Cardiac septum (tissue), 1 donor: ENCODE data around the gene STARD9. TPM values are rescaled to one million over a fixed set of nuclear protein-coding genes. Genes with fewer than 3 reads are reported as not detected.
"Not testable (repeated sequence)": the region's sequence is repeated elsewhere in the genome, so short reads cannot be mapped to it uniquely, and the experiment has no call there.

ENCODE experiments used
- DNase-seq: peaks from one replicate; pipeline ENCODE4 v3.0.0-alpha.2; 2020; ENCODE audit warnings: low spot score
- intact Hi-C: fragments of 100-400 bp; cut with DNase I; formaldehyde crosslinking; loops from one replicate; pipeline ENCODE4 v1.14.0; 2022
- long read RNA-seq: library from polyadenylated mRNA; unstranded; transcript quantifications from one replicate; pipeline ENCODE4 v2.0.0, GENCODE V29; 2021
- total RNA-seq: library from RNA; stranded (reverse); fragmentation: NEBNext Ultra II Directional; extraction: Animal tissue kit (Norgen Biotek cat#: 25700); gene quantifications from one replicate; pipeline ENCODE4 v1.2.1, GENCODE V29; 2021
- donor health status: DM: no; HTN: no; CAD: no.

STARD9 gene
- 9.2 TPM for total RNA-seq
- long read RNA-seq, partial matches to known transcripts = 2 of 6 reads
- long read RNA-seq, other reads (novel, unspliced or antisense) = 4 of 6 reads

DNA sequence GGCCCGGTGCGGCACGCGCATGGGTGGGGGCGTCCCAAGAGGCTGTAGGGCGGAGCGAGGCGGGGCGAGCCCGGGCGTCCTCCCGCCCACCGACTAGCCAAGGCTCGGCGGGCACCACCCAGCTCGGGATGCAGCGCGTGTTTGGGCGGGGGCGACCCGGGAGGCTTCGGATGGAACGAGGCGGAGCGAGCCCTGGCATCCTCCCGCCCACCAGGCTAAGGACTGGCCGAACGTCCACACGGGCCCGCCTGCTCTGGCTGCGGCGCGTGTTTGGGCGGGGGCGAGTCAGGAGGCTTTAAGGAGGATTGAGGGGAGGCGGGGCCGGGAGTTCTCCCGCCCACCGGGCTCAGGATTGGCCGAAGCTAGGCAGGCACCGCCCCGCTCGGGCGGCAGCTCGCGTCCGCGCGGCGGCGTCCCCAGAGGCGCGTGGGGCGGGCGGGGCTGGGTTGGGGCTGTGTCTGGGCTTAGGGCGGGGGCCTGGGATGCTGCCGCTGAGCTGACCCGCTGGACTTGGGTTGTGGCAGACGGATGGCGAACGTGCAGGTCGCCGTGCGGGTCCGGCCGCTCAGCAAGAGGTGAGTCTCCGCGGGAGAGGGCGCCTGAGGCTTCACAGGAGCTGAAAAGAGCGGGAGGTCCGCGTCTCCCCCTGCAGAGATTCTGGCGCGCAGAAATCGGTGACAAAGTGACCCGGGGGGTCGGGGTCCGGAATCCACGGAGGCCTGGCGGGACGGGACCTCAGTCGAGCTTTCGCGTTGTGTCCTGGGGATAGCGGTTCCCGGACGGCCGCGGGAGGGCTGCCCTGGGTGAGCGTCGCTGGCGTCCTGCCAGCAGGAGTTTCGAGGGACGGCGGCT is at the start of gene STARD9:
STARD9 (plus strand) TSS at position 419 of the 852 bp plus-strand sequence; CDS start at position 529, 110 bp downstream.
- intact Hi-C loops = loop anchor here (2.0 to 5.0 kb wide), 2 partner anchors 27 to 77 kb away; partner anchors contain the start of genes HAUS2 and LRRC57
- peak; percentile 99 for DNase-seq

DNA sequence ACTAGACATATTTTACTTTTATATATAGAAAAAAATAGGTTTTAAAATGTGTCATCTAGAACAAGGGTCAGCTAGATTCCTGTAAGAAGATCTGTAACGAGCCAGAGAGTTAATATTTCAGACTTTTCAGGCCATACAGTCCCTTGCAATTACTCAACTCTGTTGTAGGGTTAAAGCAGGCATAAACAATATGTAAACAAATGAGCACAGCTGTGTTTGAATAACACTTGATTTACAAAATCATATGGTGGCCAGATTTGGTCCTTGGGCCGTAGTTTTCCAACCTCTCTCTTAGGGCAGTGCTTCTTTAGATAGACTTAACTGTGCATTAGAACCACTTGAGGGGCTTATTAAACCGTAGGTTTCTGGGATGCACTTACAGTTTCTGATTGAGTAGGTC is 46.4 kb upstream of the STARD9 start:
- intact Hi-C loops = no loop called here
- DNase-seq = no peak

DNA sequence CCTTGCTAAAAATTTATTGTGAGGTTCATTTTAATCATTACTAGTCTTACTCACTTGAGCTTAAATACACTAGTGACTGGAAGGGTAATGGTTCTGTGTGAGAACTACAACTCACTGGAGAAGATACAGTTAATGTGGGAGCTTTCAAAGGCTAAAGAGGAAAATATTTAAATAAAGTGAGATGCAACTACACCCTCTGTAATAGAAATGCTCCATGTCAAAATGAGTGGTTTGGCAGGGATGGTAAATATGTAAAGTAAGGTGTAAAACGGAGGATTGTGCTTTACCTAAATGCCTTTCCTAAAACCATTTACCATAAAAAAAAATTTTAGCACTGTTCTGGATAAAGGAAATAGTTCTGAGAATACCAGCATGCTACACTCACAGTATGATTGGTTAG is 42.2 kb upstream of the STARD9 start:
- no peak for DNase-seq
- intact Hi-C loops = no loop called here

DNA sequence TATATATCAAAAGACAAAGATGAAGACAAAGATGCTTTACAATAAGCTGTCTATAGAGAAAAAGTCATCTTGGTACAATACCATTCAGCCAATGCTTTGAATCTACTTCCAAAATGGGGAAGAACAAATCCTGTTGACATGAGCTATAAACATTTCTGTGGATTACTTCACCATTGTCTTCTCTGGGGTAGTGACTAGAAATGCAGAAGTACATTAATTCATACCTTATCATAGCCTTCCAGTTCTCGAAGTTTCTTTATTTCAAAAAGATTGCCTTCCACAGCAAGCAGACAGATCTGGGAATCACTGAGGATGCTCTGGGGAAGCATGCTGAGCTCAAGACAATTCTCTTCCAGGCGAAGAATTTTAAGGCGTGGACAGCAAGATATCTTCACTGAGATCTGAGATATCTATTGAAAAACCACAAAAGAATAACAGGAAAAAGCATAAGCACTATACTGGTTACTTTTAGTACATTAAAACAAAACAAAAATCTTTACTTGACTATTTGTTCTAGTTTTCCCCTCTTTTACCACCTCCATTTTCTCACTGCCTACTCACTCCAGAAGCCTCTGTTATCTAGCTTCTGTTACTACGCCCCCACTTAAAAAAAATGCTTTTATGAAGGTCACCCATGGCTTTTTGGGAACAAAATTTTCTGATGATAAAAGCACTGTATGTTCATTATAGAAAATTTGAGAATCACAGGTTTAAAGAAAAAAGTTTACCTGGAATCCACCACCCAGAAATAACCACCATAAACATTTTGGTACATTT is 30.4 kb upstream of the STARD9 start:
- intact Hi-C loops = loop anchor here (5.0 kb wide), 2 partner anchors 33 to 107 kb away; no protein-coding TSS in a partner anchor
- DNase-seq = no peak

DNA sequence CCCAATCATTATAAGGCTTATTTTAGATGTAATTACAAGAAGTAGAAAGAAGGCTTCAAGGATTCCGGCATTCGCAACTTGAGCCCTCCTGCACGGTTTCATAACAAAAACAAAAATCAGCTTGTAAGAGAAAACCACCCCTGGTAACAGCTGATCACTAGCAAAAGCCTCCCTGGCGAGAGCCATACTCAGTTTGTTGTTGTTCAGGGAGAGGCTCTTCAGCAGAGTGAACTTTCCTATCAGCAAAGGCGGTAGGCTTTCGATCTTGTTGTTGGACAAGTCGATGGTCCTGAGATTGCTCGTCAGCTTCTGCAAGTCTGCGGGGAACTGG is 27.5 kb upstream of the STARD9 start:
- intact Hi-C loops = loop anchor here (2.0 to 5.0 kb wide), 3 partner anchors 27 to 104 kb away; partner anchors contain the start of gene STARD9
- DNase-seq = no peak

DNA sequence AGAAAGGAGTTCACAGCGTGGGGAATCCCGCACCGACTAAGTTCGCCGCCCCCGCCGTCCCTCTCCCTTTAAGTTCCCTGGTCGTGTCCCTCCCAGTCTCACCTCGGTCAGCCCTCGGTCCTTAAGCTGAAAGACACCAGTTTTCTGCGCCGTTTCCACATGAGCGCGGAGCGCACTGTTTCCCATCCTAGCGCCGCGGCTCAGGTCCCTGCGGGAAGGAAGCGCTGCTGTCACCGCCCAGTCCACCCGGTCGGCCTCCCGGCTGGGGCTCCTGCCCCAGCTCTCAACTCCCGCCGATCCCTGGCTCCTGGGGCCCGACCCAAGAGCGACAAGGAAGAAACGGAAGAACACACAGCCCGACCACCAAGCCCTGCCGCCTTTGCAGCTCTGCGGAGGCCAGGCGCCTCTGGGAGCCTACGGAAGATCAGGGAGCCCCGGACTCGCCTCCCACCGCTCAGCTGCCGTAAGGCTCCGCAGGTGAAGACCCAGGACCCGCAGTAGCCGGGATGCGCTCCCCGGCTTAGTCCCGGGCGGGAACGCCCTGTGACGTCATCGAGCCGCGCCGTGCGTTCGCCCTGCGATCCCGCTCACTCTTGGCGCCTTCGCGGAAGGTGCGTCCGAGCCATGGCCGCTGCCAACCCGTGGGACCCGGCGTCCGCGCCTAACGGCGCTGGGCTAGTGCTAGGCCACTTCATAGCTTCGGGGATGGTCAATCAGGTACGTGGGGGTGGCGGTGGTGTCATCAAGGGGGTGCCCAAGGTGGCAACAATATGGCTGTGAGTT is 27.0 kb upstream of the STARD9 start, which contains the start of the genes HAUS2 and LRRC57:
HAUS2 (plus strand) TSS at position 590 of the 783 bp plus-strand sequence; CDS start at position 625, 35 bp downstream.
LRRC57 (minus strand) TSS at position 545 of the 783 bp plus-strand sequence; CDS start at position 186, 359 bp downstream.
- intact Hi-C loops = loop anchor here (2.0 to 5.0 kb wide), 3 partner anchors 26 to 104 kb away; partner anchors contain the start of gene STARD9
- DNase-seq = peak; percentile 95

DNA sequence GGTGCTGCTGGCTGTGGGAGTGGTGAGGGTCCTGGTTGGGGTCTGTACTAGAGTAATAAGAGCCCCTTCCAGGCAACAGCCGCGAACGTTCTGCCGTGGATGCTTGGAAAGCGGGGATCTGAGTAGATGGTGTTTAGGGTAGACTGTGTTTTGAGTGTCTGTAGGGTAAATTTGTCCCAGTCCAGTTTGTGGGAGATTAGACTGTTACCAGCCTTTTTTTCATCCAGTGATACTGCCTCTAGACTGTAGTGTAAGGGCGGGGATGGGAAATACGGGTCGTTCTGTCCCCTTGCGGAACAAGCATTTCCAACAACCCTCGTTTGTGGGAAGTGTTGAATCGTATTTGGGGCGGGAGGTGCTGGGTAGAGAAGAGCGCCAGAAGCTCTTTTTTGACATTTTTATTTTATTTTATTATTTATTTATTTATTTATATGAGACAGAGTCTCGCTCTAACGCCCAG is 26.3 kb upstream of the STARD9 start:
- intact Hi-C loops = loop anchor here (2.0 to 5.0 kb wide), 3 partner anchors 26 to 103 kb away; partner anchors contain the start of gene STARD9
- DNase-seq = no peak

DNA sequence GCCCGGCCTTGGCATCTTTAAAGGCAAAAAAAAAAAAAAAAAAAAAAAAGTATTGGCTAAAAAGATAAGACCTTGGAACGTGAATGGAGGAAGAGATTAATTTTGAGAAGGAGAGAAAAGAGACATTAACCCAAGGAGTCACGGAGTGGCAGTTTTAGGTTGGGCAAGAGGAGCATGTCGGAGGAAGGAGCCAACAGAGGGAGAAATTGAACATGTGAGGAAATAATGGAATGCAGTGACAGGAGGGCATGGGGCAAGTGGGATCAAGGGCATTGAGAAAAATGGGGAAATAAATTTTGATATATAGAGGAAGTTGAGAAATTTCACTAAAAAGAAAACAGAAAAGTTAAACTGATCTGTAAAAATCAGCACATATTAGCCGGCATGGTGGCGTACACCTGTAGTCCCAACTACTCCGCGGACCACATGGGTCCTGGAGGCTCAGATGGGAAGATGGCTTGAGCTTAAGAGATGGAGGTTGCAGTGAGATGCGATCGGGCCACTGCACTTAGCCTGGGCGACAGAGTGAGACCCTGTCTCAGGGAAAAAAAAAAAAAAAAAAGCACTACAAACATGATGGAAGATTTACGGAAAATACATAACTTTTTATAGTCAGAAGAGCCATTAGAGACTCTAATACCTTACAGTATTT is 25.5 kb upstream of the STARD9 start:
- no peak for DNase-seq
- intact Hi-C loops = loop anchor here (2.0 to 5.0 kb wide), 3 partner anchors 25 to 102 kb away; partner anchors contain the start of gene STARD9

DNA sequence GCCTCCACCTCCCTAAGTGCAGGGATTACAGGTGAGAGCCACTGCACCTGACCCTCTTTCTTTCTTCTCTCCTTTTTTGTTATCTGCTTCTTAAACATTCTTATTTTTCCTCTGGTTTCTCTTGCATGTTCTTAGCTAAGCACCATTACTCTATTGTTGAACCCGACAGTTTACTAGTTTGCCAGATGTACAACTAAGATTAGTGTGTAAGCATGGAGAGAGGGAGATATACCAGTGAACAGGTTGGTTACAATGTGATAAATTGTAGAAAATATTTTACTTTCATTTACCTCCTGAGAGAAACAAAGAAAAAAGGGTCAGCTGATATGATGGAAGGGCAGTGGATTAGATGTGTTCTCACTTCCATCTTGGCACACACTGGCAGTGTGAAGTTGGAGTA is 21.9 kb upstream of the STARD9 start:
- intact Hi-C loops = no loop called here
- DNase-seq = no peak

DNA sequence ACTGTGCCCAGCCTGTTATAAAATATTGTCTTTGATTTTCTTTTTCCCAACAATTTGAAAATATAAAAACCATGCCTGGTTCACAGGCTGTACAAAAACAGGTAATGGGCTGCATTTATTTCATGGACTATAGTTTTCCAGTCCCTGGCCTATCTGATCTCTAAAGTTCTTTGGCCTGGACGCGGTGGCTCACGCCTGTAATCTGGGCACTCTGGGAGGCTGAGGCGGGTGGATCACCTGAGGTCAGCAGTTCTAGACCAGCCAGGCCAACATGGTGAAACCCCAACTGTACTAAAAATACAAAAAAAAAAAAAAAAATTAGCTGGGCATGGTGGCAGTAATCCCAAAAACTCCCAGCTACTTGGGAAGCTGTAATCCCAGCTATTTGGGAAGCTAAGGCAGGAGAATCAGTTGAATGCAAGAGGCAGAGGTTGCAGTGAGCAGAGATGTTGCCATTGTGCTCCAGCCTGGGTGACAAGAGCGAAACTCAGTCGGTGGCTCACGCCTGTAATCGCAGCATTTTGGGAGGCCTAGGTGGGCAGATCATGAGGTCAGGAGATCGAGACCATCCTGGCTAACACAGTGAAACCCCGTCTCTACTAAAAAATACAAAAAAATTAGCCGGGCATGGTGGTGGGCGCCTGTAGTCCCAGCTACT is 18.7 kb upstream of the STARD9 start:
- intact Hi-C loops, DNase-seq: not testable (repeated sequence)

DNA sequence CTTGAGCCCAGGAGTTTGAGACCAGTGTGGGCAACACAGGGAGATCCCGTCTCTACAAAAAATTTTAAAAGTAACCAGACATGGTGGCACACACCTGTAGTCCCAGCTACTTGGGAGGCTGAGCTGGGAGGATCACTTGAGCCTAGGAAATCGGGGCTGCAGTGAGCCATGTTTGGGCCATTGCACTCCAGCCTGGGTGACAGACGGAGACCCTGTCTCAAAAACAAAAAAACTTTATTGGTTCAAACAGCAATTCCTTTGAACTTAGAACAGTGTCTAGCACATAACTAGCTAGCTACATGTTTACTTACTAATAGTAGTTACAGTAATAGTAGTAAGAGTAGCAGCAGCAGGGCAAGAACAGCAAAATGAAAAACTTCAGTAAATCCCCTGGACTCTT is 16.7 kb upstream of the STARD9 start:
- no peak for DNase-seq
- intact Hi-C loops = no loop called here

DNA sequence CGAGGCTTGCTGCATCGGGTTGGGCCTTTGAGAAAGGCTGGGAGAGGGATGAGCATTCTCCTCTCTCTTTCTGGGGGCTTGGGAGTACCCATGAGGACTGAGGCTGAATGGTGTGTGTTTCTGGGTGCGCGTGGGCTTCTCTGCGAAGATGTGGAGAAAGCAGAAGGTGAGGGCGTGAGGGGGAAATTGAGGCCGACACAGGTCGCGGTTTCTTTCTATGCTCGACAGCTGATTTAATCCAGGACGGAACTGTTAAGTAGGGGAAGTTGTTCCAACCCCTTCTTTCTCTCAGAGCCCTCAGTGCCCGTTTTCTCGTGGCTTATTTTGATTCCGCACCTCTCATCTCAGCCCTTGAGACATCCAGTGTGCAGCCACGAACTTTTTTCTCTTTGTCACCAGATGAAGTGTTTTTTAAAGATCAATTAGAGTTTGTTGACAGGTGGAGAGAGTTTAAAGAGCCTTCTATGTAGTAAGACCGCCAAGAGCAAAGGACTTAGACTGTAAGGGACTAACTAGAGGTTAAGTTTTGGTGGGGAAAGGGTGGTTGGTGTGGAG is 711 bp downstream of the STARD9 start:
- intact Hi-C loops = loop anchor here (5.0 kb wide), 1 partner anchor 76 kb away; no protein-coding TSS in a partner anchor

DNA sequence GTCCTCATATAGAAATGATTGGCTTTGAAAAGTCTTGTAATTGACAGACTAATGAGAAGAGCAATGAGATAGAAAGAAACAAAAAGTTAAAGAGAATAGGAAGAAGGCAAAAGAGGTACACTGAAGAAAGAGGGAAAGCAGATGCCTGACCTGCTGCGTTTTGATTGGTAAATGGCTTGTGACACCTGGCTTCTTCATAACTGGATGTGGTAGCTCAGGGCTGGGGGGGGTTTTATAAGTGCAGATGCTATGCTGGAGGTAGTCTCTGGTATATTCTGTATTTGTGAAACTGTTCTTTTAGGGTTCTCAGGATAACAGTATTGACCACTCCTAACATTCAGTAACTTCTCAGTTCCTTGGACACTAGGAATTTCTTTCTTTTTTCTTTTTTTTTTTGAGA is 1.4 kb downstream of the STARD9 start:
- DNase-seq = no peak
- intact Hi-C loops = loop anchor here (5.0 kb wide), 1 partner anchor 76 kb away; no protein-coding TSS in a partner anchor

More for the DNA sequence above, 711 bp downstream of the STARD9 start:
- no peak for DNase-seq

DNA sequence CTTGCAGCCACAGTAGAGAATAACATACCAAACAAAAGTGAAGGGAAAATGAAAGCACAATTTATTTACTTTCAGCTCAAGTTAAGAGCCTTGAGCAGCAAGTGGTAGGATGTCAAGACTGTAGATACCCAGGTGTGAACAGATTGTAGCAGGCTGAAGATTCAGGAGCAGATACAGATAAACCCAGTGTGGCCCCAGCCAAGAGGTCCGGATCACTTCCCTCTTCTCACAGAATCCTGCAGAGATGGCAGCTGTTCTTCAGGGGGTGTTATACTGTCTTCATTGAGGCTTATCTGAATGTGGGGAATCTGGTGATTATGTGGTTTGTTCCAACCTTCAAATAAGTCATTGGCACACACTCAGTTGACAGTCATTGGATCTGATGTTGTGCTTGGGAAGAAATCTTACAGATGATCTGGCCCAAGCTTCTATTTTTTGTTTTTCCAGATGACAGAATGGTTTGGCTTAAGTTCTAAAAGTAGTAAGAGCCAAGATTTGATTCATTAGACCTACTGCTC is 2.2 kb downstream of the STARD9 start:
- intact Hi-C loops = loop anchor here (5.0 kb wide), 1 partner anchor 75 kb away; no protein-coding TSS in a partner anchor
- DNase-seq = no peak

DNA sequence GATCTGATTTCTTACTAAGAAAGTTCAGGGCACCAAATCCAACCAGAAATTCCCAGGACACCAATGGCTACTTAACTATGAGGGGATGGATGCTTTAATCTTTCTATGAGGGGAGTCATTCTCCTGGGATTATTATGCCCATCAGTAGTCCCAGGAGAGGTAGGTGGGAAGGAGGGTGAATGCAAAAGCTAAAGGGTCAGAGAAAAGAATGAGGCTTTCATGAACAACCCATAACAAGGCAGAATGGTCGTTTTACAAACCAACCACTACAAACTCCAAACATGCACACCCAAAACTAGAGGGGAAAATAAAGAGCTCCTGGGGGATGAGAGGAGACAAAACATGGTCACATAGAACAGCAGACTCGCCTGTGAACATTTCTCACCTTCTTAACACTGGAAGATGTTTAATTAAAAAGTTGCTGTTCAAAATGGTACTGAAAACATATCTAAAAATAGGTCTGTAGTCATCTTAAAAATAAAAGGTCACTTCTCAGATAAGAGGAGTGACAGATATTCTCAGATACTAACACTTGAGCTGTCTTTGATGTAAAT is 3.7 kb downstream of the STARD9 start:
- DNase-seq = no peak
- intact Hi-C loops = loop anchor here (5.0 kb wide), 1 partner anchor 73 kb away; no protein-coding TSS in a partner anchor

DNA sequence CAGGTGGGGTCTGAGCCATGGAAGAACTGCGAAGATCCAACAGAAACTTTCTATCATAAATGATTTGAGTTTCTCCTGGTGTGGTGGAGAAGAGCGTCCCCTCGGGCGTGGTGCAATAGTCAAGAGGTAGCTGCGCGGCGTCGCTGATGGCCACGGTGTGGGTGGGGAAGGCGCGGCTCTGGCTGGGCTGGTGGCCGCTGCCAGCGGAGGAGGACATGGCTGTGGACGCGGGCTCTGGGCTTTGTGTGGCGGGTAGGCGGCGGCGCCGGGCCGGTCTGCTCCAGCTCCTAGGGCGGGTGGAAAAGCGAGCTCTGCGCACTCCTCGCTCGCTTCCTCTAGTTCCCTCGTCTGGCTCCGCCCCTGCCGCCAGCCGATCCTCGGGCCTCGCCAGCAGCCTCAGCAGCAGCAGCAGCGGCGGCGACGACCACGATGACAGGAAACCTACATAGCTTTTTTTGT is 5.9 kb downstream of the STARD9 start:
- DNase-seq = peak; percentile 94
- intact Hi-C loops = no loop called here
